Measurements from ENCODE around the gene PODN. TPM values are rescaled to one million over a fixed set of nuclear protein-coding genes. Genes with fewer than 3 reads are reported as not detected.

PODN gene
- total and polyA plus RNA-seq, 2 of the 4 experiments (the other 2 are of a cell fraction): 0.54 to 6.2 TPM

DNA sequence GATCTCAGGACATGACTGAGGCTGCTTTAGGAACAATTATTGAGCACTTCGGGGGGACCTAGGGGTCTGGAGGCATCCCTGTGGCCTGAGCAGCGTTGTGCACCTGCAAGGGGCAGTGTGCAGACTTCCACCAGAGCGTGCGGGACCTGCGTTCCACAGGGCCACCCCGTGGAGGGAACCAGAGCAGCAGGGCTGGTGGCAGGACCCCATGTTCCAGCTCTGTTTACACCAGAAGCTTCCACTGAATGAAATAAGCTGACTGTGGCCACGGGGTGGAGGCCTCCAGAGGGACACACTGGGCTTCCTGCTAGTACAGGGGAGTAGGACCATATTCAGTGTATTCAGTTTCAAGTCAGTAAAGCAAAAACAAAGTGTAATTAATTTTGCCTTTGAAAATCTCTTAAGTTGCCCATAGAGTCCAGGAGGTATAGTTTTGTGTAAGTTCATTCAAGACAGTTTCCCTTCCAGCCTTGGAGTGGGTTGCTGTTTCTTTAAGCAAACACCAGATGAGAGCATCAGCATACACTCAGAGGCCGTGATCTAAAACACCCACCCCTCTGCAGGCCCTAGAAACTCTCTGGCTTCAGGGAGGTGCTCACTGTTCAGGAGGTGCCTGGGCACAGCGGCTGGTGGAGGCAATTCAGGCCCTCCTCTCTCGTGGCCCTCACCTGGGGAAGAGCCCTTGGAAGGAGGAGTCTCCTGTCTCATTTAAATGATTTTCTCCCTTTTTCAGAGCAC, 63.8 kb downstream of the PODN start:
- peak overlapping the region; percentile 78 for H2AFZ ChIP-seq (replicated peaks; ENCODE audit: low read length, poor library complexity)
- H3K9me3 ChIP-seq (ENCODE audit: control insufficient read depth, insufficient read depth, low read length): no peaks in the 10 kb centered on the region
- BruUV-seq (replicated peaks): no TSS peak
- TF ChIP-seq, protein P1, sequence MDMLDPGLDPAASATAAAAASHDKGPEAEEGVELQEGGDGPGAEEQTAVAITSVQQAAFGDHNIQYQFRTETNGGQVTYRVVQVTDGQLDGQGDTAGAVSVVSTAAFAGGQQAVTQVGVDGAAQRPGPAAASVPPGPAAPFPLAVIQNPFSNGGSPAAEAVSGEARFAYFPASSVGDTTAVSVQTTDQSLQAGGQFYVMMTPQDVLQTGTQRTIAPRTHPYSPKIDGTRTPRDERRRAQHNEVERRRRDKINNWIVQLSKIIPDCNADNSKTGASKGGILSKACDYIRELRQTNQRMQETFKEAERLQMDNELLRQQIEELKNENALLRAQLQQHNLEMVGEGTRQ (IDR thresholded peaks at IDR 0.05; ENCODE audit: low read depth, low read length): no peak
- TF ChIP-seq RAD21 (IDR thresholded peaks at IDR 0.05; ENCODE audit: low read length) (peak; percentile 12; the same call in 1 of the 2 replicates), POLR2A (IDR thresholded peaks at IDR 0.05; ENCODE audit: low read depth, low read length) (no peak), RFX5 (IDR thresholded peaks at IDR 0.05; ENCODE audit: low read depth, low read length) (no peak), MAFK (IDR thresholded peaks at IDR 0.05; ENCODE audit: low read depth, low read length) (no peak), RCOR1 (IDR thresholded peaks at IDR 0.05; ENCODE audit: insufficient replicate concordance, low read length) (no peak), MXI1 (IDR thresholded peaks at IDR 0.05; ENCODE audit: borderline replicate concordance, low read depth, low read length) (no peak)
- TF ChIP-seq, protein P2, sequence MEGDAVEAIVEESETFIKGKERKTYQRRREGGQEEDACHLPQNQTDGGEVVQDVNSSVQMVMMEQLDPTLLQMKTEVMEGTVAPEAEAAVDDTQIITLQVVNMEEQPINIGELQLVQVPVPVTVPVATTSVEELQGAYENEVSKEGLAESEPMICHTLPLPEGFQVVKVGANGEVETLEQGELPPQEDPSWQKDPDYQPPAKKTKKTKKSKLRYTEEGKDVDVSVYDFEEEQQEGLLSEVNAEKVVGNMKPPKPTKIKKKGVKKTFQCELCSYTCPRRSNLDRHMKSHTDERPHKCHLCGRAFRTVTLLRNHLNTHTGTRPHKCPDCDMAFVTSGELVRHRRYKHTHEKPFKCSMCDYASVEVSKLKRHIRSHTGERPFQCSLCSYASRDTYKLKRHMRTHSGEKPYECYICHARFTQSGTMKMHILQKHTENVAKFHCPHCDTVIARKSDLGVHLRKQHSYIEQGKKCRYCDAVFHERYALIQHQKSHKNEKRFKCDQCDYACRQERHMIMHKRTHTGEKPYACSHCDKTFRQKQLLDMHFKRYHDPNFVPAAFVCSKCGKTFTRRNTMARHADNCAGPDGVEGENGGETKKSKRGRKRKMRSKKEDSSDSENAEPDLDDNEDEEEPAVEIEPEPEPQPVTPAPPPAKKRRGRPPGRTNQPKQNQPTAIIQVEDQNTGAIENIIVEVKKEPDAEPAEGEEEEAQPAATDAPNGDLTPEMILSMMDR (conservative IDR thresholded peaks at IDR 0.05; ENCODE audit: low read depth, low read length): peak; percentile 19; the same call in 1 of the 2 replicates
- H2AK5ac ChIP-seq (ENCODE audit: low read depth, low read length): peak overlapping the region; percentile 75
- peak overlapping the region; percentile 49; the same call in 1 of the 2 replicates for H3K14ac ChIP-seq (replicated peaks; ENCODE audit: low read depth, low read length)
- H3K18ac ChIP-seq (ENCODE audit: low read depth, low read length): peak overlapping the region; percentile 83
- in situ Hi-C loops (cut with MboI; ENCODE audit: low sequenced_read_pairs) (no loop called here), dilution Hi-C loops (cut with HindIII; ENCODE audit: low sequenced_read_pairs, unreplicated experiment) (no loop called here), intact Hi-C loops (cut with micrococcal nuclease) (no loop called here)
- H4K20me1 ChIP-seq (ENCODE audit: insufficient read depth, low read length): no peaks in the 10 kb centered on the region
- H2BK120ac ChIP-seq (ENCODE audit: low read depth, low read length): peak overlapping the region; percentile 81
- H3K36me3 ChIP-seq (ENCODE audit: control insufficient read depth, insufficient read depth, low read length): no peaks in the 10 kb centered on the region
- H3K79me1 ChIP-seq (ENCODE audit: low read depth in 1 of 2, low read length in 2 of 2): no peaks in the 10 kb centered on the region
- no peak overlapping the region for H3K9ac ChIP-seq (ENCODE audit: low read depth, low read length)
- ChIA-PET POLR2A (ENCODE audit: unreplicated experiment) (no interaction called here), CTCF (no interaction called here)
- peak overlapping the region; percentile 26 for H2AK9ac ChIP-seq (replicated peaks; ENCODE audit: low read depth, low read length, poor library complexity)
- H3K56ac ChIP-seq (ENCODE audit: extremely low read depth, insufficient read depth, low read length): no peak overlapping the region; the same call in 1 of the 2 replicates
- H2BK20ac ChIP-seq (ENCODE audit: low read depth, low read length): peak overlapping the region; percentile 49
- H2BK5ac ChIP-seq (ENCODE audit: low read depth, low read length, poor library complexity, severe bottlenecking): peak overlapping the region; percentile 6
- H4K5ac ChIP-seq (ENCODE audit: low read depth, low read length): peak overlapping the region; percentile 78
- H4K8ac ChIP-seq (ENCODE audit: low read depth in 2 of 2, low read length in 2 of 2): peak overlapping the region in 1 of 2 experiments; percentile 64; a peak in 3 of 4 replicates
- peak overlapping the region; percentile 67 for H4K91ac ChIP-seq (ENCODE audit: insufficient read depth, low read depth, low read length)
- no peak overlapping the region for H3K4me3 ChIP-seq (ENCODE audit: insufficient read depth, low read depth, low read length)
- H3K27me3 ChIP-seq (ENCODE audit: control insufficient read depth, insufficient read depth, low read length): no peaks in the 10 kb centered on the region
- H3K9me1 ChIP-seq (ENCODE audit: insufficient read depth, low read length): peaks cover 29% of the 10 kb centered on the region
- no peak overlapping the region for H3K27ac ChIP-seq (ENCODE audit: insufficient read depth, low read length)
- no peak overlapping the region for H3K4me2 ChIP-seq (ENCODE audit: low read depth, low read length)
- no peak overlapping the region; the same call in 1 of the 2 replicates for H3K23ac ChIP-seq (ENCODE audit: low read depth, low read length)
- ATAC-seq (ENCODE audit: low read depth): peak; percentile 63
- peak; percentile 48 for DNase-seq
- peaks cover 41% of the 10 kb centered on the region for H3K4me1 ChIP-seq (ENCODE audit: control insufficient read depth, insufficient read depth, low read length)
- WGBS, 2 experiments (ENCODE audit: extremely low coverage in 2 of 2, insufficient read length in 1 of 2): 83% methylated on average over 4 of the region's 10 CpGs; no CpG with 5 or more reads in 1 of the 2 experiments
- H3K4ac ChIP-seq (ENCODE audit: low read depth, low read length): peak overlapping the region; percentile 10
- H2BK15ac ChIP-seq (ENCODE audit: low read depth, low read length): peak overlapping the region; percentile 36; the same call in 1 of the 3 replicates
